H1 (cell line): ENCODE measurements around the gene LDLRAD4. TPM values are rescaled to one million over a fixed set of nuclear protein-coding genes. Genes with fewer than 3 reads are reported as not detected.

Experiments
- BACH1 ChIP-seq: IDR thresholded peaks from 2 replicates; pipeline ENCODE4 v1.6.1; 2012; ENCODE audit warnings: low read length, improper control_type of control experiment
- CHD7 ChIP-seq: fragments of 300-600 bp; sonication (generic); IDR thresholded peaks from 2 replicates; pipeline ENCODE4 v1.7.1; 2012; ENCODE audit warnings: low read length, moderate library complexity, mild to moderate bottlenecking, inconsistent platforms; ENCODE audit not compliant: insufficient replicate concordance
- EZH2 ChIP-seq: fragments of 200-600 bp; sonication (generic); IDR thresholded peaks from 2 replicates; pipeline ENCODE4 v1.7.1; 2012; ENCODE audit warnings: low read depth, mild to moderate bottlenecking, moderate library complexity, low read length, inconsistent platforms; ENCODE audit not compliant: severe bottlenecking
- polyA plus RNA-seq, 7 experiments: library from polyadenylated mRNA; depleted of rRNA in 3 of 7; stranded (reverse) in 5 of 7; unstranded in 2 of 7; fragments of >200 nt in 5 of 7; fragments of 200-250 nt in 2 of 7; gene quantifications; 1 replicate in 5 of 7; 2 replicates in 1 of 7; 4 replicates in 1 of 7; pipeline versions ENCODE4 v1.2.1 to v1.2.3, GENCODE V29; 2011 to 2013; ENCODE audit warnings: missing spikeins in 2 of 7, mixed read lengths in 2 of 7
- total RNA-seq: library from RNA; stranded (reverse); fragmentation: NEBNext Ultra II Directional; extraction: Animal tissue kit (Norgen Biotek cat#: 25700); gene quantifications from 2 replicates; pipeline ENCODE4 v1.2.1, GENCODE V29; 2021

LDLRAD4 gene
- total and polyA plus RNA-seq, 2 of the 8 experiments (the other 6 are each of a cell fraction or from before 2014, with no cell fraction given): 0.77 to 1.4 TPM

GRCh38 chr18:13237073-13237472, 18.5 kb downstream of the LDLRAD4 start (continued):
- no peak for TF ChIP-seq CHD7
- no peak for TF ChIP-seq EZH2
- no peak for TF ChIP-seq BACH1
